ENCODE measurements around the gene RAPGEF1. TPM values are rescaled to one million over a fixed set of nuclear protein-coding genes. Genes with fewer than 3 reads are reported as not detected.

Gene RAPGEF1
- total and polyA plus RNA-seq, 2 experiments from 2014 or later, result 9.9 to 82.8 TPM

- peaks cover 15% of the 10 kb centered on the region for H4K20me1 ChIP-seq (replicated peaks; ENCODE audit: insufficient read depth)
- H3K4me1 ChIP-seq (ENCODE audit: insufficient read depth), result no peaks in the 10 kb centered on the region; the same call in 1 of the 2 replicates
- H3K27ac Mint-ChIP-seq, result peak overlapping the region; percentile 41; the same call in 1 of the 2 replicates
- H3K79me2 ChIP-seq (replicated peaks; ENCODE audit: insufficient read depth), result peaks cover 98% of the 10 kb centered on the region
- H3K4me2 ChIP-seq, result no peak overlapping the region
- no peak overlapping the region for H3K4me3 ChIP-seq
- TF ChIP-seq CTCF (conservative IDR thresholded peaks at IDR 0.05; ENCODE audit: low read depth in 2 of 2) (no peak), CREB1 (CRISPR knock-in tag; IDR thresholded peaks at IDR 0.05; ENCODE audit: low read depth) (no peak), EZH2phosphoT487 (IDR thresholded peaks at IDR 0.05; ENCODE audit: unreplicated experiment) (no peak), EZH2 (IDR thresholded peaks at IDR 0.05; ENCODE audit: low read depth, unreplicated experiment) (no peak), ZNF331 (CRISPR knock-in tag; IDR thresholded peaks at IDR 0.05; ENCODE audit: low read depth) (no peak), ZNF114 (CRISPR knock-in tag; IDR thresholded peaks at IDR 0.05) (no peak), POLR2AphosphoS5 (IDR thresholded peaks at IDR 0.05; ENCODE audit: low read depth) (no peak), STAT1 (IDR thresholded peaks at IDR 0.05; ENCODE audit: unreplicated experiment) (no peak)
- TF ChIP-seq, protein P1, sequence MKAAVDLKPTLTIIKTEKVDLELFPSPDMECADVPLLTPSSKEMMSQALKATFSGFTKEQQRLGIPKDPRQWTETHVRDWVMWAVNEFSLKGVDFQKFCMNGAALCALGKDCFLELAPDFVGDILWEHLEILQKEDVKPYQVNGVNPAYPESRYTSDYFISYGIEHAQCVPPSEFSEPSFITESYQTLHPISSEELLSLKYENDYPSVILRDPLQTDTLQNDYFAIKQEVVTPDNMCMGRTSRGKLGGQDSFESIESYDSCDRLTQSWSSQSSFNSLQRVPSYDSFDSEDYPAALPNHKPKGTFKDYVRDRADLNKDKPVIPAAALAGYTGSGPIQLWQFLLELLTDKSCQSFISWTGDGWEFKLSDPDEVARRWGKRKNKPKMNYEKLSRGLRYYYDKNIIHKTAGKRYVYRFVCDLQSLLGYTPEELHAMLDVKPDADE (IDR thresholded peaks at IDR 0.05), result no peak
- H3K27me3 Mint-ChIP-seq (ENCODE audit: insufficient read depth, low read depth, poor library complexity), result peaks cover 6% of the 10 kb centered on the region
- H3K4me3 Mint-ChIP-seq, result no peak overlapping the region
- peaks cover 2% of the 10 kb centered on the region; the same call in 1 of the 3 replicates for H3K4me1 Mint-ChIP-seq
- DNase-seq (ENCODE audit: low spot score) (no peak), ATAC-seq (no peak)
- no peak overlapping the region for H3K27ac ChIP-seq (ENCODE audit: low read depth)
- H2AFZ ChIP-seq, result no peak overlapping the region
- no peaks in the 10 kb centered on the region for H3F3A ChIP-seq (replicated peaks; ENCODE audit: low read depth)
- H3K9me2 ChIP-seq (ENCODE audit: insufficient read depth), result no peaks in the 10 kb centered on the region
- peaks cover 11% of the 10 kb centered on the region; the same call in 2 of the 3 replicates for H3K36me3 Mint-ChIP-seq (ENCODE audit: low read depth)
- no peaks in the 10 kb centered on the region for H3K36me3 ChIP-seq (ENCODE audit: insufficient read depth)
- no peaks in the 10 kb centered on the region; the same call in 2 of the 3 replicates for H3K9me3 Mint-ChIP-seq
- H3K27me3 ChIP-seq (ENCODE audit: insufficient read depth), result no peaks in the 10 kb centered on the region
Measured at GRCh38 chr9:131720330-131720729, 19.5 kb downstream of the RAPGEF1 start.

DNA sequence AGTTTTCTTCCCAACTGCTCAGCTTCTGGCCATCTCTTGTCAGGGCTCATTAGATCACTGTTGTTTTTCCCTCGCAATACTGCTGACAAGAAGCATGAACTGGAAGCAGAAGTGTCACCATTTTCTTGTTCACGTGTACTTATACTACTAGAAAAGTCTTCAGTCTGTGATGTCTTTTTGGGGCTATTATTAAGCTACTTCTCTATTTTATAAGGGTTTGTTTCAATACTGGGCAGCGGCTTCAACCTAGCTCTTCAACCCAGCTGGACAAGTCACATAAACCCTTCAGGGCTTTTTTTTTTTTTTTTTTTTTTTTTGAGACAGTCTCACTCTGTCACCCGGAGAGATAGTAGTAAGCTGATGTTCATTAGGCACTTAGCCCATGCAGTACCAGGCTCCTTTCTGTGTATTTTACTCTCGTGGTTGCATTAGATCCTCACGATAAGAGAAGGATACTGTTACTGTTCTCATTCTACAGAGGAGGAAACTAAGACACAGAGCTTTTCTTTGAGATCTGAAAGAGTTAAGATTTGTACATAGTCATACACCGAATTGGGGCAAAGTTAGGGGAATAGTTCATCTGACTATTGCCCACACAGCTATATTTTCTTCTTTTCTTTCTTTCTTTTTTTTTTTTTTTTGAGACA lies 20.5 kb downstream of the RAPGEF1 start:
- no peak overlapping the region for H3K4me3 ChIP-seq
- H3K27ac ChIP-seq (ENCODE audit: low read depth), result no peak overlapping the region
- peaks cover 9% of the 10 kb centered on the region; the same call in 1 of the 2 replicates for H4K20me1 ChIP-seq (replicated peaks; ENCODE audit: insufficient read depth)
- H3K4me3 Mint-ChIP-seq, result no peak overlapping the region
- peaks cover 6% of the 10 kb centered on the region for H3K27me3 Mint-ChIP-seq (ENCODE audit: insufficient read depth, low read depth, poor library complexity)
- DNase-seq (ENCODE audit: low spot score) (no peak), ATAC-seq (no peak)
- no peaks in the 10 kb centered on the region for H3F3A ChIP-seq (replicated peaks; ENCODE audit: low read depth)
- H3K36me3 Mint-ChIP-seq (ENCODE audit: low read depth), result peaks cover 11% of the 10 kb centered on the region; the same call in 1 of the 3 replicates
- H3K4me1 Mint-ChIP-seq, result peaks cover 2% of the 10 kb centered on the region; the same call in 1 of the 3 replicates
- H3K79me2 ChIP-seq (replicated peaks; ENCODE audit: insufficient read depth), result peaks cover 97% of the 10 kb centered on the region
- no peaks in the 10 kb centered on the region for H3K36me3 ChIP-seq (ENCODE audit: insufficient read depth)
- H2AFZ ChIP-seq, result no peak overlapping the region
- no peaks in the 10 kb centered on the region; the same call in 2 of the 3 replicates for H3K9me3 Mint-ChIP-seq
- no peak overlapping the region for H3K27ac Mint-ChIP-seq
- no peak for TF ChIP-seq POLR2AphosphoS5 (IDR thresholded peaks at IDR 0.05; ENCODE audit: low read depth)
- no peak for TF ChIP-seq NANOG (IDR thresholded peaks at IDR 0.05; ENCODE audit: borderline replicate concordance)
- TF ChIP-seq ZNF114 (CRISPR knock-in tag; IDR thresholded peaks at IDR 0.05), result no peak
- TF ChIP-seq ZNF331 (CRISPR knock-in tag; IDR thresholded peaks at IDR 0.05; ENCODE audit: low read depth), result no peak
- no peak for TF ChIP-seq EZH2 (IDR thresholded peaks at IDR 0.05; ENCODE audit: low read depth, unreplicated experiment)
- TF ChIP-seq EZH2phosphoT487 (IDR thresholded peaks at IDR 0.05; ENCODE audit: unreplicated experiment), result no peak
- TF ChIP-seq REST (IDR thresholded peaks at IDR 0.05; ENCODE audit: unreplicated experiment), result no peak
- no peaks in the 10 kb centered on the region; the same call in 1 of the 2 replicates for H3K4me1 ChIP-seq (ENCODE audit: insufficient read depth)
- H3K27me3 ChIP-seq (ENCODE audit: insufficient read depth), result no peaks in the 10 kb centered on the region
- no peaks in the 10 kb centered on the region for H3K9me2 ChIP-seq (ENCODE audit: insufficient read depth)
- H3K4me2 ChIP-seq, result no peak overlapping the region
